HepG2 (cell line): Measurements from ENCODE around the gene UBAC2. TPM values are rescaled to one million over a fixed set of nuclear protein-coding genes. Genes with fewer than 3 reads are reported as not detected.
"Not testable (repeated sequence)": the region's sequence is repeated elsewhere in the genome, so short reads cannot be mapped to it uniquely, and the experiment has no call there.

Experiments
- ATAC-seq: fragments of 200-7000 bp; cut with Tn5 transposase; 3 replicates; pipeline ENCODE4 v1.9.1; 2020; ENCODE audit warnings: mild to moderate bottlenecking, moderate library complexity
- BruUV-seq: library from RNA; stranded (reverse); fragments of 400-500 nt; replicated peaks from 2 replicates; lab custom pipeline; 2021; lab: Mats Ljungman, UMichigan
- CTCF ChIA-PET: fragments of 300-600 bp; formaldehyde crosslinking; extraction: SDS; loops from one replicate; lab custom pipeline; 2021; ENCODE audit warnings: low total read pairs, inconsistent platforms, low intra/inter-chr PET ratio; lab: Yijun Ruan, JAX
- POLR2A ChIA-PET: fragments of 350-600 bp; sonication (Branson Sonifier 250); formaldehyde crosslinking; loops from one replicate; lab custom pipeline; 2020; ENCODE audit warnings: antibody characterized with exemption, inconsistent platforms; lab: Yijun Ruan, JAX
- DNase-seq: peaks from one replicate; pipeline ENCODE4 v3.0.0-alpha.2; 2015; ENCODE audit warnings: low spot score
- FAIRE-seq: peaks from 3 replicates; lab custom pipeline; 2011; peaks lifted over from hg19 to GRCh38; lab: Jason Lieb, UNC
- H2AFZ ChIP-seq: one replicate; pipeline ENCODE4 v1.6.1; 2011; ENCODE audit warnings: low read length, inconsistent platforms
- H3K27ac ChIP-seq: fragments of 300-600 bp; 3 replicates; pipeline ENCODE4 v1.8.0; 2011; ENCODE audit warnings: mixed run types, mild to moderate bottlenecking, mixed read lengths, low read length, inconsistent platforms; ENCODE audit not compliant: insufficient read depth; ENCODE audit errors: extremely low read length
- H3K27me3 ChIP-seq, 2 experiments: fragments of 200-600 bp in 1 of 2; 2 replicates in 1 of 2; 3 replicates in 1 of 2; pipeline versions ENCODE4 v1.6.0 to v1.8.0; 2011; ENCODE audit warnings: low read length in 2 of 2, mild to moderate bottlenecking in 2 of 2, moderate library complexity in 2 of 2, inconsistent platforms in 1 of 2; ENCODE audit not compliant: insufficient read depth in 2 of 2, control insufficient read depth in 1 of 2
- H3K36me3 ChIP-seq, 2 experiments: fragments of 200-600 bp in 1 of 2; replicated peaks in 1 of 2; 2 replicates in 1 of 2; 3 replicates in 1 of 2; pipeline versions ENCODE4 v1.5.1 to v1.8.0; 2011; ENCODE audit warnings: low read length in 2 of 2, inconsistent platforms in 1 of 2; ENCODE audit not compliant: insufficient read depth in 2 of 2, control insufficient read depth in 1 of 2
- H3K4me1 ChIP-seq: 2 replicates; pipeline ENCODE4 v1.5.1; 2012; ENCODE audit warnings: low read length, inconsistent platforms; ENCODE audit not compliant: insufficient read depth
- H3K4me2 ChIP-seq: 2 replicates; pipeline ENCODE4 v1.6.0; 2011; ENCODE audit warnings: low read depth, low read length, inconsistent platforms
- H3K4me3 ChIP-seq, 3 experiments: fragments of 200-600 bp in 1 of 3; sonication (generic), shearing (Covaris generic) in 1 of 3; replicated peaks in 1 of 3; 2 replicates each; pipeline ENCODE4 v1.5.1; 2011 to 2016; ENCODE audit warnings: low read length in 3 of 3, inconsistent platforms in 2 of 3, low read depth in 2 of 3, mild to moderate bottlenecking in 2 of 3, control low read depth in 1 of 3, mixed read lengths in 1 of 3; ENCODE audit not compliant: insufficient read depth in 1 of 3
- H3K79me2 ChIP-seq: one replicate; pipeline ENCODE4 v1.6.1; 2011; ENCODE audit warnings: low read length, inconsistent platforms; ENCODE audit not compliant: insufficient read depth
- H3K9ac ChIP-seq: 2 replicates; pipeline ENCODE4 v1.6.0; 2011; ENCODE audit warnings: mild to moderate bottlenecking, low read depth, low read length, inconsistent platforms; ENCODE audit not compliant: insufficient read depth
- H3K9me3 ChIP-seq: 2 replicates; pipeline ENCODE4 v1.5.1; 2012; ENCODE audit warnings: mild to moderate bottlenecking, low read length
- H4K20me1 ChIP-seq: 2 replicates; pipeline ENCODE4 v1.6.0; 2011; ENCODE audit warnings: inconsistent platforms, mild to moderate bottlenecking, low read length, moderate library complexity; ENCODE audit not compliant: insufficient read depth
- KAT2B ChIP-seq: fragments of 150-350 bp; IDR thresholded peaks from 2 replicates; pipeline ENCODE4 v1.6.1; 2014; ENCODE audit warnings: low read depth, low read length, borderline replicate concordance
- PHF8 ChIP-seq: sonication (generic); formaldehyde crosslinking; IDR thresholded peaks from 2 replicates; pipeline ENCODE4 v1.5.0; 2020; ENCODE audit warnings: missing genetic modification reagents
- SATB2 ChIP-seq: sonication (generic); formaldehyde crosslinking; IDR thresholded peaks from 2 replicates; pipeline ENCODE4 v1.5.0; 2020; ENCODE audit warnings: missing genetic modification reagents
- TEAD3 ChIP-seq: optimal IDR thresholded peaks from 2 replicates; pipeline ENCODE3; 2016; ENCODE audit warnings: borderline replicate concordance
- ZNF329 ChIP-seq: sonication (generic); formaldehyde crosslinking; IDR thresholded peaks from 2 replicates; pipeline ENCODE4 v1.9.0; 2021; ENCODE audit warnings: low read depth, mild to moderate bottlenecking, missing genetic modification reagents
- ZNF672 ChIP-seq: sonication (generic); formaldehyde crosslinking; IDR thresholded peaks from 2 replicates; pipeline ENCODE4 v1.8.1; 2022; ENCODE audit warnings: missing genetic modification reagents
- ZNF747 ChIP-seq: sonication (generic); formaldehyde crosslinking; IDR thresholded peaks from 2 replicates; pipeline ENCODE4 v1.8.1; 2023; ENCODE audit warnings: missing genetic modification reagents, mild to moderate bottlenecking, borderline replicate concordance
- WGBS: methylation state at CpG from one replicate; pipeline ENCODE4 v1.1.6; 2017; ENCODE audit warnings: low lambda C conversion rate; 5-methylcytosine and 5-hydroxymethylcytosine counted together
- in situ Hi-C: cut with HindIII; loops from 2 replicates; pipeline ENCODE4 v1.10.0; 2017; ENCODE audit warnings: low pct_unique_long_range_greater_than_20kb; ENCODE audit not compliant: extremely low pct_ligation_motif_present
- intact Hi-C: fragments of 100-400 bp; cut with micrococcal nuclease; formaldehyde crosslinking; loops from one replicate; pipeline ENCODE4 v1.10.0; 2022; ENCODE audit not compliant: unreplicated experiment
- polyA plus RNA-seq, 8 experiments: library from polyadenylated mRNA; depleted of rRNA in 3 of 8; stranded (reverse) in 7 of 8; unstranded in 1 of 8; fragments of >200 nt; fragmentation: Illumina TruSeq in 4 of 8; extraction: Trizol in 4 of 8; gene quantifications; 2 replicates each; pipeline versions ENCODE4 v1.2.1 to v1.2.3, GENCODE V29; 2011 to 2016; ENCODE audit warnings: low read depth in 4 of 8, missing spikeins in 1 of 8, mixed read lengths in 1 of 8; ENCODE audit not compliant: insufficient read depth in 1 of 8
- total RNA-seq, 5 experiments: library from RNA; depleted of rRNA; stranded (reverse); fragments of >200 nt; fragmentation: Illumina TruSeq; extraction: Trizol; gene quantifications; 2 replicates each; pipeline ENCODE4 v1.2.3, GENCODE V29; 2016; ENCODE audit warnings: low read depth in 1 of 5

UBAC2 gene
- total and polyA plus RNA-seq, 2 of the 13 experiments (the other 11 are each of a cell fraction or from before 2014, with no cell fraction given), result 61.3 to 80.8 TPM

DNA sequence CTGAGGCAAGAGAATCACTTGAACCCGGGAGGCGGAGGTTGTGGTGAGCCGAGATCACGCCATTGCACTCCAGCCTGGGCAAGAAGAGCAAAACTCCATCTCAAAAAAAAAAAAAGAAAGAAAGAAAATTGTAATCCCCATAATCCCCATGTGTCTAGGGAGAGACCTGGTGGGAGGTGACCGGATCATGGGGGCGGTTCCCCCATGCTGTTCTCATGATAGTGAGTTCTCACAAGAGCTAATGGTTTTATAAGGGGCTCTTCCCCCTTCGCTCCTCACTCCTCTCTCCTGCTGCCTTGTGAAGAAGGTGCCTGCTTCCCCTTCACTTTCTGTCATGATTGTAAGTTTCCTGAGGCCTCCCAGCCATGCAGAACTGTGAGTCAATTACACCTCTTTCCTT is 192.7 kb downstream of the UBAC2 start:
- H3K4me2 ChIP-seq, ATAC-seq, POLR2A ChIA-PET, H3K27ac ChIP-seq, H2AFZ ChIP-seq, FAIRE-seq, DNase-seq, H3K9ac ChIP-seq, H3K9me3 ChIP-seq, H3K4me1 ChIP-seq, H3K79me2 ChIP-seq, in situ Hi-C loops, H3K27me3 ChIP-seq, H4K20me1 ChIP-seq, BruUV-seq, H3K4me3 ChIP-seq, H3K36me3 ChIP-seq, intact Hi-C loops, CTCF ChIA-PET: not testable (repeated sequence)
- 83% methylated on average over 7 of the region's 7 CpGs for WGBS

DNA sequence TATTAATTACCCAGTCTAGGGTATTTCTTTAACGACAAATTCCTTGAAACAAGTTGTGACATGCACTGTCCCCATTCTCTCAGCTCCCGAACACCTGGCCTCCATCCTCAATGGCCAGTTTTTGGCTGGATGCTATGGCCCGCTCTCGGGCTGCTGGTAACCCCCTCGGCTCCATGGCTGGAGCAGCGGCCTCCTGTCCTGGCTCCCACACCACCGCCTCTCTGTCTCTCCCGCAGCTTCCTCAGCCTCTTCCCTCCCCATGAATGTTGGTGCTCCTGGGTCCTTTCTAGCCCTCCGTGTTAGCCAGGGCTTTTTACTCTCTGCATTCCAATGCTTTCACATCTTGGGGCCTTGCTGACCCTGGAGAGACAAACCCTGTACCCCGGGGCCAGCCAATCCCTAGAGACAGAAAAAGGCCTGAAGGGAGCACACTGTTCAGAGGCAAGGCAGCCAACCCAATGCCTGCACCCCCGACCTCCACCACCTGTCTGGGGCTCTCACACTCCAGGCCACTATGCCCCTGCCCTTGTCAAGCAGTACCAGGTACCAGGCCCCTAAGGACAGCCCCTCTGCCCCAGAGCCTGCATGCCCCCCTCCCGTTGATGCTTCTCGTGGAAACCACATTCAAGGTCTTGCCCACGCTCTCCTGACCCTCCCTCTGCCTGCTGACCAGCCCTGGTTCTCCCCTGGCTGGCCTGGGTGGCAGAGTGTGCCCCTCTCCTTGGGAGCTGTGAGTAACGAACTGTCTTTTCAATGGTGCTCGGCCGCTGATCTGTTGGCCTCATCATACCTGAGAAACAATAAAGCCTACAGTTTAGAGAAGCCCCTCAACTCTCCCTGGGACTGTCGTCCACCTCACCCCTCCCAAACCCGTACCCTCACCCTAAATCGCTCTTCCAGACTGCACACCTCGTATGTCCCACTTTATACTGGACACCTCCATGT is 193.4 kb downstream of the UBAC2 start:
- H3K9ac ChIP-seq, result no peak overlapping the region
- no peaks in the 10 kb centered on the region for H3K9me3 ChIP-seq
- no peaks in the 10 kb centered on the region for H4K20me1 ChIP-seq
- DNase-seq, result no peak
- H3K79me2 ChIP-seq, result no peaks in the 10 kb centered on the region
- no peaks in the 10 kb centered on the region; the same call in 1 of the 2 replicates for H3K4me1 ChIP-seq
- CTCF ChIA-PET, result no interaction called here
- 35% methylated on average over 19 of the region's 21 CpGs for WGBS
- intact Hi-C loops (no loop called here), in situ Hi-C loops (no loop called here)
- H3K4me3 ChIP-seq, result no peak overlapping the region
- no peak overlapping the region for H3K4me2 ChIP-seq
- no peak overlapping the region for H2AFZ ChIP-seq
- H3K27me3 ChIP-seq, result peaks cover 0 to 10% of the 10 kb centered on the region in 2 experiments; a peak in 2 of 5 replicates
- POLR2A ChIA-PET, result no interaction called here
- FAIRE-seq, result no peak
- no TSS peak for BruUV-seq
- TF ChIP-seq ZNF672 (CRISPR knock-in tag), result no peak
- TF ChIP-seq TEAD3 (CRISPR knock-in tag), result no peak
- no peak for TF ChIP-seq ZNF329
- TF ChIP-seq KAT2B, result no peak
- no peak for TF ChIP-seq ZNF747 (CRISPR knock-in tag)
- no peak for TF ChIP-seq SATB2
- no peak for TF ChIP-seq PHF8 (CRISPR knock-in tag)
- ATAC-seq, result no peak
- H3K27ac ChIP-seq, result no peak overlapping the region
- no peaks in the 10 kb centered on the region for H3K36me3 ChIP-seq
